Keratinocyte (primary cell): Measurements from ENCODE around the gene TWIST2. TPM values are rescaled to one million over a fixed set of nuclear protein-coding genes. Genes with fewer than 3 reads are reported as not detected.
A peak's percentile ranks its signal among the peaks of the same experiment; 100 is the strongest.

Experiments
- DNase-seq: peaks from one replicate; pipeline ENCODE4 v3.0.0-alpha.2; 2011; ENCODE audit warnings: low read depth, missing footprints, low spot score
- FAIRE-seq: peaks from 2 replicates; lab custom pipeline; 2011; peaks lifted over from hg19 to GRCh38; lab: Jason Lieb, UNC
- H2AFZ ChIP-seq: 2 replicates; pipeline ENCODE4 v1.6.0; 2012; ENCODE audit warnings: low read length, control low read depth, inconsistent platforms; ENCODE audit not compliant: control insufficient read depth
- H3K27ac ChIP-seq: 2 replicates; pipeline ENCODE4 v1.5.1; 2011; ENCODE audit warnings: low read length; ENCODE audit not compliant: control insufficient read depth, insufficient read depth
- H3K27me3 ChIP-seq: 3 replicates; pipeline ENCODE4 v1.6.0; 2011; ENCODE audit warnings: low read length; ENCODE audit not compliant: control insufficient read depth, insufficient read depth; ENCODE audit errors: extremely low read depth
- H3K36me3 ChIP-seq, 2 experiments: 2 replicates in 1 of 2; 3 replicates in 1 of 2; pipeline ENCODE4 v1.5.1; 2011; ENCODE audit warnings: low read length in 2 of 2, mild to moderate bottlenecking in 1 of 2; ENCODE audit not compliant: control insufficient read depth in 2 of 2, insufficient read depth in 2 of 2; ENCODE audit errors: extremely low read depth in 1 of 2
- H3K4me1 ChIP-seq: 3 replicates; pipeline ENCODE4 v1.5.1; 2011; ENCODE audit warnings: low read length; ENCODE audit not compliant: control insufficient read depth, insufficient read depth; ENCODE audit errors: extremely low read depth
- H3K4me2 ChIP-seq: 3 replicates; pipeline ENCODE4 v1.6.0; 2011; ENCODE audit warnings: low read depth, low read length; ENCODE audit not compliant: control insufficient read depth, insufficient read depth; ENCODE audit errors: extremely low read depth
- H3K4me3 ChIP-seq, 3 experiments: fragments of 200-600 bp in 1 of 3; sonication (generic) in 1 of 3; 2 replicates in 2 of 3; 3 replicates in 1 of 3; pipeline ENCODE4 v1.5.1; 2011 to 2016; ENCODE audit warnings: low read length in 3 of 3, mild to moderate bottlenecking in 3 of 3, control low read depth in 2 of 3, inconsistent platforms in 1 of 3, low read depth in 1 of 3, mixed read lengths in 1 of 3, mixed run types in 1 of 3, moderate library complexity in 1 of 3; ENCODE audit not compliant: control insufficient read depth in 2 of 3, insufficient read depth in 2 of 3; ENCODE audit errors: extremely low read depth in 1 of 3
- H3K79me2 ChIP-seq: 2 replicates; pipeline ENCODE4 v1.6.0; 2012; ENCODE audit warnings: low read length; ENCODE audit not compliant: control insufficient read depth, insufficient read depth
- H3K9ac ChIP-seq: 3 replicates; pipeline ENCODE4 v1.6.0; 2011; ENCODE audit warnings: low read length; ENCODE audit not compliant: control insufficient read depth, insufficient read depth; ENCODE audit errors: extremely low read depth
- H3K9me1 ChIP-seq: 3 replicates; pipeline ENCODE4 v1.6.0; 2011; ENCODE audit warnings: low read length; ENCODE audit not compliant: control insufficient read depth, insufficient read depth; ENCODE audit errors: extremely low read depth
- H3K9me3 ChIP-seq: 2 replicates; pipeline ENCODE4 v1.5.1; 2012; ENCODE audit warnings: low read depth, low read length; ENCODE audit not compliant: control insufficient read depth
- H4K20me1 ChIP-seq: 3 replicates; pipeline ENCODE4 v1.6.0; 2011; ENCODE audit warnings: low read length; ENCODE audit not compliant: control insufficient read depth, insufficient read depth; ENCODE audit errors: extremely low read depth
- EZH2 ChIP-seq: IDR thresholded peaks from one replicate; pipeline ENCODE4 v1.6.1; 2012; ENCODE audit warnings: inconsistent platforms, mild to moderate bottlenecking, low read length, moderate library complexity
- dilution Hi-C: fragments of 300-500 bp; cut with MboI; formaldehyde crosslinking; loops from one replicate; pipeline ENCODE4 v1.7.0; 2020; ENCODE audit warnings: low sequenced_read_pairs; ENCODE audit not compliant: extremely low pct_ligation_motif_present
- polyA plus RNA-seq, 5 experiments: library from polyadenylated mRNA; depleted of rRNA in 3 of 5; stranded (reverse) in 3 of 5; stranded (forward) in 1 of 5; unstranded in 1 of 5; fragments of >200 nt; gene quantifications; 1 replicate in 1 of 5; 2 replicates in 3 of 5; 3 replicates in 1 of 5; pipeline versions ENCODE4 v1.2.1 to v1.2.3, GENCODE V29; 2011 to 2012; ENCODE audit warnings: missing spikeins in 2 of 5, low read depth in 1 of 5, low replicate concordance in 1 of 5
- TF ChIP-seq, protein P1 (sequence below), 3 experiments: IDR thresholded peaks in 1 of 3; conservative IDR thresholded peaks in 1 of 3; optimal IDR thresholded peaks in 1 of 3; 2 replicates in 2 of 3; 3 replicates in 1 of 3; pipeline versions ENCODE3 to v1.5.1; 2011; ENCODE audit warnings: low read length in 3 of 3, mild to moderate bottlenecking in 3 of 3, moderate library complexity in 2 of 3, control low read depth in 1 of 3, inconsistent platforms in 1 of 3; ENCODE audit not compliant: insufficient read depth in 2 of 3; ENCODE audit errors: extremely low read depth in 1 of 3

Gene TWIST2
- polyA plus RNA-seq, 1 donor (not counting 4 experiments of a cell fraction or from before 2014, with no cell fraction given): 5.5 TPM

DNA sequence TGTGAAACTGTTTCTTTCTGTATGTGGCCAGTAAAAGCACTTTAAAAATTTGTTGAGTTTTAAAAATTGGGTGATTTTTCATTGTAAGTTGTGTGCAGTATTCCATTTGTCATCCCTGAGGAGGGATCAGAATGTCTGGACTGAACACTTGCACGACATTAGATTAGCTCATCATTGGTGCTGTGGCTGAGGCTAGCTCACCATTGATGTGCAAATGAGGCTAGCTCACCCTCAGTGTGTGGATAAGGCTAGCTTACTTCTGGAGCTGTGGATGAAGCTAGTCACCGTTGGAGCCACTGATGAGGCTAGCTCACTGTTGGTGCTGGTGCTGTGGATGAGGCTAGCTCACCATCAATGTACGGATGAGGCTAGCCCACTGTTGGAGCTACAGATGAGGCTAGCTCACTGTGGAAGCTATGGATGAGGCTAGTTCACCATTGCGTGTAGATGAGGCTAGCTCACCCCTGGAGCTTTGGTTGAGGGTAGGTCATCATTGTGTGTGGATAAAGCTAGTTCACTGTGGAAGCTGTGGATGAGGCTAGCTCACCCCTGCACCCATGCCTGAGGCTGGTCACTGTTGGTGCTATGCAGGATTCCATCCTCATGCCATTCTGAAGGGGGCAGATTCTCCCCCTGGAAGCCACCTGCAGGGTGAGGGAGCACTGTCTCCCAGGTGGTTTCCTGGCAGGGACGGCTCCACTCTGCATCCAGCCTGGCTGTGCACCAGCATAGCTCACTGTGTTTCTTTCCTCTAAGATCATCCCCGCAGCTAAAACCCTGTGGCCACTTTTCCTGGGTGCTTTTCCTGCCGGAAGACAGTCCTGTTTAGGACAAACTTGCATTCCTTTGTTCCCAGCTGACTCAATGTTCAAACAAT lies 101.1 kb downstream of the TWIST2 start:
- TF ChIP-seq, protein P1, sequence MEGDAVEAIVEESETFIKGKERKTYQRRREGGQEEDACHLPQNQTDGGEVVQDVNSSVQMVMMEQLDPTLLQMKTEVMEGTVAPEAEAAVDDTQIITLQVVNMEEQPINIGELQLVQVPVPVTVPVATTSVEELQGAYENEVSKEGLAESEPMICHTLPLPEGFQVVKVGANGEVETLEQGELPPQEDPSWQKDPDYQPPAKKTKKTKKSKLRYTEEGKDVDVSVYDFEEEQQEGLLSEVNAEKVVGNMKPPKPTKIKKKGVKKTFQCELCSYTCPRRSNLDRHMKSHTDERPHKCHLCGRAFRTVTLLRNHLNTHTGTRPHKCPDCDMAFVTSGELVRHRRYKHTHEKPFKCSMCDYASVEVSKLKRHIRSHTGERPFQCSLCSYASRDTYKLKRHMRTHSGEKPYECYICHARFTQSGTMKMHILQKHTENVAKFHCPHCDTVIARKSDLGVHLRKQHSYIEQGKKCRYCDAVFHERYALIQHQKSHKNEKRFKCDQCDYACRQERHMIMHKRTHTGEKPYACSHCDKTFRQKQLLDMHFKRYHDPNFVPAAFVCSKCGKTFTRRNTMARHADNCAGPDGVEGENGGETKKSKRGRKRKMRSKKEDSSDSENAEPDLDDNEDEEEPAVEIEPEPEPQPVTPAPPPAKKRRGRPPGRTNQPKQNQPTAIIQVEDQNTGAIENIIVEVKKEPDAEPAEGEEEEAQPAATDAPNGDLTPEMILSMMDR (optimal IDR thresholded peaks at IDR 0.05 in 1 of 3, IDR thresholded peaks at IDR 0.05 in 1 of 3, conservative IDR thresholded peaks at IDR 0.05 in 1 of 3; ENCODE audit: extremely low read depth in 1 of 3, insufficient read depth in 2 of 3, low read length in 3 of 3): no peak
- no peak for TF ChIP-seq EZH2
- no peak for FAIRE-seq

DNA sequence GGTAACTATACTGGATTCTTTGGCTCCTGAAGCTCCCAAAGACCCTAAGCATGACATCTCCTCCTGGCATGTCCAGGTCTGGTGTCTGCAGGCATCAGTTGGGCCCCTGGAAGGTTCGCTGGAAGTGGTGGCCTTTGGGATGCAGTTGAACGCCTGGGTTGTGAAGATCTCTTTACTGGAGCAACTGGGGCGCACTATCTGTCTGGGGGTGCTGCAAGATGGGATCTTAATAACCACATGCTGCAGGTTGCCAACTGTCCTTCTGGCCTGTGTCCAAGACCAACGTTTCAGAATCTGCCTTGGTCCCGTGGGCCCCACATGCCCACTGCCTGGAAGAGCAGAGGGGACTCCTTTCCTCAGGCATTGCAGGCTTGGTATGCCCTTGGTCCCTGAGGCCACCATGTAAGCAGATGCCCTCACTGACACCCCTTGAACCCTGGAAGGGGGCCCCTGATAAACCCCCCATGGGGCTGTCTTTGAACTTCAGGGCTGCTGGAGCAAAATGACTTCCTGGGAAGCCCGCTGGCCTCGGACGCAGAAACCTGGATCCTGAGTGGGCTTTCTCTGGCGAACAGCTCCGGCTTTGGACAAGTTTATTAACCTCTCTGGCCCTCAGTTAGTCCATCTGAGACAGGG lies 101.9 kb downstream of the TWIST2 start:
- H3K79me2 ChIP-seq: no peaks in the 10 kb centered on the region
- H3K36me3 ChIP-seq: no peaks in the 10 kb centered on the region
- peak overlapping the region; percentile 95 for H3K27ac ChIP-seq
- no peaks in the 10 kb centered on the region for H3K9me3 ChIP-seq
- no peak for DNase-seq
- H3K4me1 ChIP-seq: peaks cover 48% of the 10 kb centered on the region
- no peak overlapping the region for H3K9ac ChIP-seq
- no peak overlapping the region for H3K4me2 ChIP-seq
- H2AFZ ChIP-seq: no peak overlapping the region
- dilution Hi-C loops: no loop called here
- no peaks in the 10 kb centered on the region for H3K27me3 ChIP-seq
- H3K9me1 ChIP-seq: no peaks in the 10 kb centered on the region
- H4K20me1 ChIP-seq: no peaks in the 10 kb centered on the region
- TF ChIP-seq EZH2: no peak
- TF ChIP-seq, protein P1 (optimal IDR thresholded peaks at IDR 0.05 in 1 of 3, IDR thresholded peaks at IDR 0.05 in 1 of 3, conservative IDR thresholded peaks at IDR 0.05 in 1 of 3; ENCODE audit: extremely low read depth in 1 of 3, insufficient read depth in 2 of 3, low read length in 3 of 3): no peak
- no peak overlapping the region for H3K4me3 ChIP-seq
- FAIRE-seq: no peak

More for the DNA sequence above, 101.1 kb downstream of the TWIST2 start:
- H3K9ac ChIP-seq: no peak overlapping the region
- H3K79me2 ChIP-seq: no peaks in the 10 kb centered on the region
- no peaks in the 10 kb centered on the region for H3K36me3 ChIP-seq
- H3K9me3 ChIP-seq: no peaks in the 10 kb centered on the region
- H3K9me1 ChIP-seq: no peaks in the 10 kb centered on the region
- no peaks in the 10 kb centered on the region for H3K27me3 ChIP-seq
- no peaks in the 10 kb centered on the region for H4K20me1 ChIP-seq
- H3K4me3 ChIP-seq: no peak overlapping the region
- H3K4me2 ChIP-seq: peak overlapping the region; percentile 92
- DNase-seq: peak; percentile 30
- dilution Hi-C loops: no loop called here
- no peak overlapping the region for H2AFZ ChIP-seq
- peak overlapping the region; percentile 95 for H3K27ac ChIP-seq
- H3K4me1 ChIP-seq: peaks cover 47% of the 10 kb centered on the region
